Measurements from ENCODE around the gene SERPINB1. TPM values are rescaled to one million over a fixed set of nuclear protein-coding genes. Genes with fewer than 3 reads are reported as not detected.

The SERPINB1 gene
- total RNA-seq, 1 experiment from 2014 or later = 133 TPM

DNA sequence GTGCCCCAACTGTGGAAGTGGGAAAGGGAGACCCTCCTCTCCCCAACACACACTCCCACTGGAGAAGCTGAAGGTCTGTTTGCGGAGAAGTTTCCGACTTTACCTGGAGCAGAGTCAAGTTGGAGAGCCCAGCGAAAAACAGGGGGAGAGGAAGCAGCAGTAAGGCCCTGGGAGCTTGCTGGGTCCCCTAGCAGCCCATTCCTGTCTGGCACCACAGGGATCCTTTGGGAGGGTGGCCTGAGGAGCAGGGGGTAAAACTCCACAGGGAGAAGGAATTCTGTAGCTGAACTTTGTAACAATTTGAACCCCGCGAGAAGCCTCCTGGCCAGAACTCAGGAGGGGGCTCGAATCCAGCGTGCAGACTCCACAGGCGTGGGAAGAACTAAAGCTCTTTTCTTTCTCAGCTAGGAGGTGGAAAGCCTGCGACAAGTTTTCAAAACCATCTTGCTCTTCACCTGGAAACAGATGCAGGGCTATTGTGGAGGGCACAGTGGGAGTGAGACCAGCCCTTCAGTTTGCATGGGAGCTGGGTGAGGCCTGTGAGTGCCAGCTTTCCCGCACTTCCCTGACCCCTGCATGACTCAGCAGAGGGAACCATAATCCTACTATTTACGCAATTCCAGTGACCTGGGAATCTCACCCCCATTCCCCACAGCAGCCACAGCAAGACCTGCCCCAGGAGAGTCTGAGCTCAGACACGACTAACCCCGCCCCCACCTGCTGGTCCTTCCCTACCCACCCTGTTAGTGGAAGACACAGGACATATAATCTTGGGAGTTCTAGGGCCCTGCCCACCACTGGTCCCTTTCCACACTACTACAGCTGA lies 35.6 kb upstream of the SERPINB1 start:
- H3K27ac ChIP-seq (ENCODE audit: low read length) = peak overlapping the region; percentile 84
- H3K79me2 ChIP-seq (ENCODE audit: low read length) = no peaks in the 10 kb centered on the region
- BruUV-seq (replicated peaks) = no TSS peak
- H3K4me3 ChIP-seq (ENCODE audit: low read length) = no peak overlapping the region
- H3K27me3 ChIP-seq (ENCODE audit: low read length) = no peaks in the 10 kb centered on the region
- TF ChIP-seq EZH2phosphoT487 (IDR thresholded peaks at IDR 0.05; ENCODE audit: borderline replicate concordance, low read length) (no peak), EZH2 (IDR thresholded peaks at IDR 0.05; ENCODE audit: low read length, unreplicated experiment) (no peak)
- TF ChIP-seq, protein P1, sequence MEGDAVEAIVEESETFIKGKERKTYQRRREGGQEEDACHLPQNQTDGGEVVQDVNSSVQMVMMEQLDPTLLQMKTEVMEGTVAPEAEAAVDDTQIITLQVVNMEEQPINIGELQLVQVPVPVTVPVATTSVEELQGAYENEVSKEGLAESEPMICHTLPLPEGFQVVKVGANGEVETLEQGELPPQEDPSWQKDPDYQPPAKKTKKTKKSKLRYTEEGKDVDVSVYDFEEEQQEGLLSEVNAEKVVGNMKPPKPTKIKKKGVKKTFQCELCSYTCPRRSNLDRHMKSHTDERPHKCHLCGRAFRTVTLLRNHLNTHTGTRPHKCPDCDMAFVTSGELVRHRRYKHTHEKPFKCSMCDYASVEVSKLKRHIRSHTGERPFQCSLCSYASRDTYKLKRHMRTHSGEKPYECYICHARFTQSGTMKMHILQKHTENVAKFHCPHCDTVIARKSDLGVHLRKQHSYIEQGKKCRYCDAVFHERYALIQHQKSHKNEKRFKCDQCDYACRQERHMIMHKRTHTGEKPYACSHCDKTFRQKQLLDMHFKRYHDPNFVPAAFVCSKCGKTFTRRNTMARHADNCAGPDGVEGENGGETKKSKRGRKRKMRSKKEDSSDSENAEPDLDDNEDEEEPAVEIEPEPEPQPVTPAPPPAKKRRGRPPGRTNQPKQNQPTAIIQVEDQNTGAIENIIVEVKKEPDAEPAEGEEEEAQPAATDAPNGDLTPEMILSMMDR (conservative IDR thresholded peaks at IDR 0.05; ENCODE audit: low read depth, low read length) = no peak
- intact Hi-C loops (cut with micrococcal nuclease) = no loop called here
- no peaks in the 10 kb centered on the region for H3K9me3 ChIP-seq (ENCODE audit: low read length)
- H3K9me2 ChIP-seq (replicated peaks; ENCODE audit: low read length) = no peaks in the 10 kb centered on the region
- DNase-seq = peak; percentile 59
- ATAC-seq = peak; percentile 40
- peaks cover 21% of the 10 kb centered on the region for H3K4me1 ChIP-seq (ENCODE audit: insufficient read depth, low read length)
- H3K9ac ChIP-seq (ENCODE audit: low read length) = peak overlapping the region; percentile 63
- peak overlapping the region; percentile 33 for H3K4me2 ChIP-seq (ENCODE audit: low read length)
- no peaks in the 10 kb centered on the region for H3F3A ChIP-seq (ENCODE audit: low read length, unreplicated experiment)
- peak overlapping the region; percentile 14; the same call in 1 of the 2 replicates for H2AFZ ChIP-seq (ENCODE audit: low read length)
- CTCF ChIA-PET = no interaction called here
- H4K20me1 ChIP-seq (ENCODE audit: low read length) = no peaks in the 10 kb centered on the region
- no peaks in the 10 kb centered on the region for H3K36me3 ChIP-seq (ENCODE audit: low read depth, low read length)
- POLR2A ChIA-PET (ENCODE audit: unreplicated experiment) = interaction anchor here (0.6 kb wide), 1 partner anchor 26 kb away, joined by 3 read pairs; no protein-coding TSS in a partner anchor

DNA sequence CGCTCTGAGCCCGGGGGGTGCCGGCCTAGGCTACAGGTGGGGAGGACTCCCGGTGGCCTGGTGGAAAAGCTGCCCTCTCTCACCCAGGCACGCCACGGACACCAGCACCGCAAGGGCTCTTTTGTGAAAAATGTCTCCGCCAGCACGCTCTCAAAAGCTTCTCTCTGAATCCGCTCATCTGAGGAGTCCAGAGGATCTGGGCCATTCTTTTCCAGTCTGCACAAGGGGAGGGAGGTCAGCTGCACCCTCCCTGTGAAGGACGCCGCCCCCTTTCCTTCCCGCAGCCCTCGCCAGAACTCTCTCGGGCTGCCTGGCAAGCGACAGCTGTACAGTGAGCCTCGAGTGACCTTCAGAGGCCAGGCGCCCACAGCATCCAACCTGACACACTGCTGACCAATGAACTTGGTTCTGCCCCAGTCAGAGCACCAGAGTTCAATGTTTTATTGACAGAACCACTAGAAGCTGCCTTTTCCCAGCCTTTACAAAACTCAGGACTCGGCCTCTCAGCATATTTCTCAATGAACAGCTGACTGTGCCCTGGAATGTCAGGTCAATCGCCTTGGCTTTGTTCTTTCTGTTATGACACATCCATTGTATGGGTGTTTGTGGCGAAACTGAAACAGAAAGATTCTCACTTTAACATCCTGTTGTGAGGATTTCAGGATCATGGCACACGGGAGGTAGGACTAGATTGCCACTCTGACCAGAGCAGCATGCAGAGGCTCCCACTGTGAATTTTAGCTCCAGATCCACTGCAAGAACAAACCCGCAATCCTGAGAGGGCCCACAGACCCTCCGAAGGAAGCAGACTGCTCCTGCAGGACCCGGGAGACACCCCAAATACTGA lies 34.8 kb upstream of the SERPINB1 start:
- Histone ChIP-seq H3K4me2 (ENCODE audit: low read length) (peak overlapping the region; percentile 9), H3K79me2 (ENCODE audit: low read length) (no peaks in the 10 kb centered on the region), H3K27ac (ENCODE audit: low read length) (peak overlapping the region; percentile 84), H3K9me3 (ENCODE audit: low read length) (no peaks in the 10 kb centered on the region), H3K9me2 (replicated peaks; ENCODE audit: low read length) (no peaks in the 10 kb centered on the region), H3F3A (ENCODE audit: low read length, unreplicated experiment) (no peaks in the 10 kb centered on the region), H3K4me3 (ENCODE audit: low read length) (no peak overlapping the region), H3K27me3 (ENCODE audit: low read length) (no peaks in the 10 kb centered on the region), H3K9ac (ENCODE audit: low read length) (peak overlapping the region; percentile 63), H3K4me1 (ENCODE audit: insufficient read depth, low read length) (peaks cover 21% of the 10 kb centered on the region), H3K36me3 (ENCODE audit: low read depth, low read length) (no peaks in the 10 kb centered on the region), H4K20me1 (ENCODE audit: low read length) (no peaks in the 10 kb centered on the region), H2AFZ (ENCODE audit: low read length) (peak overlapping the region; percentile 14; the same call in 1 of the 2 replicates)
- ChIA-PET CTCF (no interaction called here), POLR2A (ENCODE audit: unreplicated experiment) (interaction anchor here (0.6 kb wide), 1 partner anchor 25 kb away, joined by 3 read pairs; no protein-coding TSS in a partner anchor)
- no TSS peak for BruUV-seq (replicated peaks)
- ATAC-seq (peak; percentile 27; the same call in 1 of the 2 replicates), DNase-seq (peak; percentile 68)
- TF ChIP-seq EZH2phosphoT487 (IDR thresholded peaks at IDR 0.05; ENCODE audit: borderline replicate concordance, low read length) = no peak
- TF ChIP-seq, protein P1 (conservative IDR thresholded peaks at IDR 0.05; ENCODE audit: low read depth, low read length) = no peak
- no peak for TF ChIP-seq EZH2 (IDR thresholded peaks at IDR 0.05; ENCODE audit: low read length, unreplicated experiment)
- intact Hi-C loops (cut with micrococcal nuclease) = no loop called here

All from PC-3 (cell line).